ENCODE results near the gene RBX1.

DNA sequence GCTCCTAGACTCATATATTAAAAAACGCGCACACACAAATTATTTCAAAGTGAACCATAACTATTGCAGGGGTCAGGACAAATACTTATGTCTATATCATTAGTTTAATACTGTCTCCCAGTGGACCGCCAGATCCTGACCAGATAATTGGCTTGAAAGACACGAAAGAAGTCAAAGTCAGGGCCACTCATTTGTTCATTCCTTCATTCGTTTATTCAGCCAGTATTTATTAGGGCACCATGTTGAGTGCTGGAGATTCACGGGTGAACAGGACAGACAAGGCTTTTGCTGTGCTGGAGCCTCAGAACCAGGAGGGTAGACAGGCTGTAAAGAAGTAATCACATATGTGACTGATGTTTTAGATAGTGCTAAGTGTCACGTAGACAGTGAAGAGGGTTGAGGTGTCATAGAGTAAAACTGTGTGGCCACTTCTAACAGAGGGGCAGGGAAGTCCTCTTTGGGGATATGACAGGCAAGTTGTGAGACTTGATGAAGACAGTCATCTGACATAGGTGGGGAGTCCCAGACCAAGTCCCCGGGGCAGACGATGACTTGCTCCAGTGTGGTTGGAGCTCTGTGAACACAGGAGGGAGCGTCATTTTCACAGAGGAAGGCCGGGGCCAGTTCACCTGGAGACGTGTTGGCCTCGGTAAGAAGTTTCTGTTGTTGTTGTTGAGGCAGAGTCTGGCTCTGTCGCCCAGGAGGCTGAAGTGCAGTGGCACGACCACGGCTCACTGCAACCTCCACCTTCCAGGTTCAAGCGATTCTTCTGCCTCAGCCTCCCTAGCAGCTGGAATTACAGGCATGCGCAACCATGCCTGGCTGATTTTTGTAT, 25.9 kb downstream of the RBX1 start:
- TF ChIP-seq, protein P1, sequence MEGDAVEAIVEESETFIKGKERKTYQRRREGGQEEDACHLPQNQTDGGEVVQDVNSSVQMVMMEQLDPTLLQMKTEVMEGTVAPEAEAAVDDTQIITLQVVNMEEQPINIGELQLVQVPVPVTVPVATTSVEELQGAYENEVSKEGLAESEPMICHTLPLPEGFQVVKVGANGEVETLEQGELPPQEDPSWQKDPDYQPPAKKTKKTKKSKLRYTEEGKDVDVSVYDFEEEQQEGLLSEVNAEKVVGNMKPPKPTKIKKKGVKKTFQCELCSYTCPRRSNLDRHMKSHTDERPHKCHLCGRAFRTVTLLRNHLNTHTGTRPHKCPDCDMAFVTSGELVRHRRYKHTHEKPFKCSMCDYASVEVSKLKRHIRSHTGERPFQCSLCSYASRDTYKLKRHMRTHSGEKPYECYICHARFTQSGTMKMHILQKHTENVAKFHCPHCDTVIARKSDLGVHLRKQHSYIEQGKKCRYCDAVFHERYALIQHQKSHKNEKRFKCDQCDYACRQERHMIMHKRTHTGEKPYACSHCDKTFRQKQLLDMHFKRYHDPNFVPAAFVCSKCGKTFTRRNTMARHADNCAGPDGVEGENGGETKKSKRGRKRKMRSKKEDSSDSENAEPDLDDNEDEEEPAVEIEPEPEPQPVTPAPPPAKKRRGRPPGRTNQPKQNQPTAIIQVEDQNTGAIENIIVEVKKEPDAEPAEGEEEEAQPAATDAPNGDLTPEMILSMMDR (IDR thresholded peaks at IDR 0.05), result no peak
- TF ChIP-seq POLR2AphosphoS5 (IDR thresholded peaks at IDR 0.05; ENCODE audit: insufficient read depth in 1 of 2, low read depth in 1 of 2) (no peak), POLR2A (IDR thresholded peaks at IDR 0.05) (no peak)

All from vagina (tissue), 2 donors.